HG02973 (cell line): ENCODE data around the gene SCAMP2.

Experiments
- ATAC-seq: cut with Tn5 transposase; IDR thresholded peaks from one replicate; pipeline ENCODE4 v1.9.1; 2021; ENCODE audit warnings: moderate library complexity; ENCODE audit not compliant: unreplicated experiment

SCAMP2 gene

GRCh38 chr15:74821790-74822158 lies 51.4 kb downstream of the SCAMP2 start:
- ATAC-seq, result no peak

GRCh38 chr15:74821091-74821789 lies 51.9 kb downstream of the SCAMP2 start:
- peak; percentile 70 for ATAC-seq

- no peak for ATAC-seq
These were observed 53.1 kb downstream of the SCAMP2 start for GRCh38 chr15:74820056-74820455.

GRCh38 chr15:74817370-74817737 lies 55.8 kb downstream of the SCAMP2 start:
- ATAC-seq, result no peak

GRCh38 chr15:74816624-74817369 lies 56.4 kb downstream of the SCAMP2 start:
- no peak for ATAC-seq

- no peak for ATAC-seq
These were observed 57.2 kb downstream of the SCAMP2 start for GRCh38 chr15:74815961-74816360.

GRCh38 chr15:74815121-74815934 lies 57.8 kb downstream of the SCAMP2 start:
- ATAC-seq, result no peak

GRCh38 chr15:74812533-74812932 lies 60.6 kb downstream of the SCAMP2 start, which contains the start of gene LMAN1L:
LMAN1L (plus strand) TSS chr15:74812835; CDS start chr15:74812855, 20 bp downstream.
- no peak for ATAC-seq

GRCh38 chr15:74809956-74810355 lies 63.2 kb downstream of the SCAMP2 start:
- no peak for ATAC-seq

- ATAC-seq, result no peak
These were observed 63.9 kb downstream of the SCAMP2 start for GRCh38 chr15:74809242-74809641.

GRCh38 chr15:74808840-74809229 lies 64.3 kb downstream of the SCAMP2 start:
- no peak for ATAC-seq

- no peak for ATAC-seq
These were observed 64.9 kb downstream of the SCAMP2 start for GRCh38 chr15:74808078-74808839.

GRCh38 chr15:74807282-74807681 lies 65.9 kb downstream of the SCAMP2 start:
- no peak for ATAC-seq

- no peak for ATAC-seq
These were observed 68.2 kb downstream of the SCAMP2 start for GRCh38 chr15:74804935-74805334.

- ATAC-seq, result no peak
These were observed 70.2 kb downstream of the SCAMP2 start for GRCh38 chr15:74802862-74803447.

- no peak for ATAC-seq
These were observed 70.9 kb downstream of the SCAMP2 start for GRCh38 chr15:74802290-74802689.

- ATAC-seq, result no peak
These were observed 71.7 kb downstream of the SCAMP2 start for GRCh38 chr15:74801311-74801997.

- no peak for ATAC-seq
These were observed 72.5 kb downstream of the SCAMP2 start for GRCh38 chr15:74800559-74801094.

GRCh38 chr15:74799856-74800558 lies 73.2 kb downstream of the SCAMP2 start:
- peak; percentile 50 for ATAC-seq
